Measurements from ENCODE around the gene BEX4.
A peak's percentile ranks its signal among the peaks of the same experiment; 100 is the strongest.

BEX4 gene

GRCh38 chrX:103240155-103240554 lies 25.2 kb downstream of the BEX4 start:
- DNase-seq = no peak

- peak; percentile 1 for DNase-seq
These were observed 33.6 kb downstream of the BEX4 start for GRCh38 chrX:103248553-103248952.

DNA sequence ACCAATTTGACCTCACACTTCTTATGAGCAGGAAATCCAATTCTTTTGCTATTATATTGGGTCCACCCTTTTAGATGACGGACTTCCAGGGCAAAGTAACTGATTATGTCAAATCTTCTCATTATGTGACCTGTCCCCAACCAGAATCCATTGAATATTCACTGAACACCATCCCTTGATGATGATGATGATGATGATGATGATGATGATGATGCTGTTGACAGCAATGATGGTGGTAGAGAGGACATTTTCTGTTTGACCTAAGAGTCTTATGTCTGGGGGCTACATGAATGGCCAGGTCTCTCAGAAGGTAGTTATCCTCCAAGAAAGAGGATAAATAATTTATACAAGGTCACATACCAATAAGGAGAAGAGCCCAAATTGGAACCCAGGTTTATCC lies 34.9 kb downstream of the BEX4 start:
- no peak for DNase-seq

DNA sequence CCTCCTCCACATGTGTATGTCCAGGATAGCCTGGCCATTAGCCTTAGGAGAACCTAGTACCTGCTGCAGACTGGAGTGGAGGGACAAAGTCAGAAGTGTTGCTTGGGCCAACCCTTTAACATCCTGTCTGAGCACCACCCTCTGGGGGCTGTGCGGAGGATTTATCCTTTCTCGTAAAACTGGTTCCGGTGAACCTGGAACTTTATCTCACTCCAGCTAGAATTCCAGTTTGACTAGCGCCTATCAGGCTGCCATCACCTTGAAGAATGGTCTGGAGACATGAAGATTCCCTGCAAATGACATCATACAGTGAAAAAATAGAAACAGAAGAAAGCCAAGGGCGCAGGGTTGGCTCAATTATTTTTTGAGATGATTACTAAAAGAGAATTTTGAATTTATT lies 36.1 kb downstream of the BEX4 start:
- DNase-seq = no peak

DNA sequence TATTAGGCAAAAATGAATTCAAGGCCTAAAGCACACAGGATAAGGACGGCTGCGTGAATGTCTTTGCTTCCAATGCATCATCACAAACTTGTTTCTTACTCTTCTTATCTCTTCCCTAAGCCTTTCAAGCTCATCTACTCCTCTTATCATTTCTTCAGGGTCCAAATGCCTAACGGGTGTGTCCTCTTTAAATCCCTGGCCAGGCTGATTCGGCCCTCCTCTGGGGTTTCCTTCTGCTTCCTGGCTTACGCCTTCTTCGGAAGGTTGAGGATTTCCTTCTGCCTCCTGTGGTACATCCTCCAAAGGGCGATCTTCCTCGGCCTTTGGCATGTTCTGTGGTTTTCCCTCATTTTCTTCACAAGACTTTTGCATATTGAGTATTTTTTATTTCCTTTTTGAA lies 38.7 kb downstream of the BEX4 start:
- peak; percentile 1 for DNase-seq

GRCh38 chrX:103254171-103254824 lies 39.4 kb downstream of the BEX4 start:
- peak; percentile 35 for DNase-seq

- DNase-seq = peak; percentile 78
These were observed 40.1 kb downstream of the BEX4 start, which contains the start of gene TCEAL8 for GRCh38 chrX:103254921-103255493. Gene TCEAL8 (minus strand): TSS chrX:103255155. CDS start chrX:103253979, 1,176 bp downstream.

GRCh38 chrX:103256651-103257050 lies 41.7 kb downstream of the BEX4 start:
- no peak for DNase-seq

- no peak for DNase-seq
These were observed 43.4 kb downstream of the BEX4 start for GRCh38 chrX:103258275-103258674.

Data from fibroblast of skin of right quadriceps (primary cell).